ENCODE results near the gene ANKMY1.
"Not testable (repeated sequence)": the region's sequence is repeated elsewhere in the genome, so short reads cannot be mapped to it uniquely, and the experiment has no call there.

ANKMY1 gene

GRCh38 chr2:240551811-240552210 lies 6.0 kb downstream of the ANKMY1 start:
- Histone ChIP-seq H4K20me1 (ENCODE audit: insufficient read depth, low read length) (0 out of 2 replicates have a peak, but pooled peaks cover 5% of the 10 kb centered on the region), H3K36me3 (replicated peaks; ENCODE audit: low read depth, low read length) (peaks cover 37% of the 10 kb centered on the region)

GRCh38 chr2:240551288-240551687 lies 6.5 kb downstream of the ANKMY1 start:
- TF ChIP-seq EZH2phosphoT487 (IDR thresholded peaks at IDR 0.05; ENCODE audit: low read depth) (no peak), CTCF (IDR thresholded peaks at IDR 0.05; ENCODE audit: low read depth, low read length) (no peak)
- Histone ChIP-seq H2AFZ (ENCODE audit: low read depth, low read length) (no peak overlapping the region), H3K36me3 (replicated peaks; ENCODE audit: low read depth, low read length) (peaks cover 37% of the 10 kb centered on the region), H4K20me1 (ENCODE audit: insufficient read depth, low read length) (0 out of 2 replicates have a peak, but pooled peaks cover under 1% of the 10 kb centered on the region), H3K4me2 (ENCODE audit: low read length) (no peak overlapping the region), H3K4me3 (ENCODE audit: low read length) (no peak overlapping the region), H3K9me3 (ENCODE audit: insufficient read depth, low read length) (no peaks in the 10 kb centered on the region), H3K27ac (ENCODE audit: low read length) (no peak overlapping the region), H3K4me1 (ENCODE audit: low read length) (no peaks in the 10 kb centered on the region), H3K27me3 (ENCODE audit: low read depth, low read length) (no peaks in the 10 kb centered on the region), H3K79me2 (ENCODE audit: low read length) (peaks cover 16% of the 10 kb centered on the region; the same call in 1 of the 2 replicates), H3K9ac (ENCODE audit: low read length) (no peak overlapping the region)

More at GRCh38 chr2:240551811-240552210, 6.0 kb downstream of the ANKMY1 start:
- no peaks in the 10 kb centered on the region for H3K27me3 ChIP-seq (ENCODE audit: low read depth, low read length)
- H2AFZ ChIP-seq (ENCODE audit: low read depth, low read length), result no peak overlapping the region
- peaks cover 21% of the 10 kb centered on the region for H3K79me2 ChIP-seq (ENCODE audit: low read length)
- H3K9ac ChIP-seq (ENCODE audit: low read length), result no peak overlapping the region
- H3K4me3 ChIP-seq (ENCODE audit: low read length), result no peak overlapping the region
- H3K9me3 ChIP-seq (ENCODE audit: insufficient read depth, low read length), result no peaks in the 10 kb centered on the region
- no peak overlapping the region for H3K27ac ChIP-seq (ENCODE audit: low read length)
- H3K4me1 ChIP-seq (ENCODE audit: low read length), result no peaks in the 10 kb centered on the region
- TF ChIP-seq CTCF (IDR thresholded peaks at IDR 0.05; ENCODE audit: low read depth, low read length) (no peak), EZH2phosphoT487 (IDR thresholded peaks at IDR 0.05; ENCODE audit: low read depth) (no peak)
- no peak overlapping the region for H3K4me2 ChIP-seq (ENCODE audit: low read length)

GRCh38 chr2:240539906-240540305 lies 17.9 kb downstream of the ANKMY1 start:
- Histone ChIP-seq H3K9me3 (ENCODE audit: insufficient read depth, low read length) (no peaks in the 10 kb centered on the region), H3K27me3 (ENCODE audit: low read depth, low read length) (no peaks in the 10 kb centered on the region), H3K4me1 (ENCODE audit: low read length) (no peaks in the 10 kb centered on the region), H3K4me2 (ENCODE audit: low read length) (no peak overlapping the region), H3K36me3 (replicated peaks; ENCODE audit: low read depth, low read length) (peaks cover 19% of the 10 kb centered on the region), H3K9ac (ENCODE audit: low read length) (no peak overlapping the region), H3K79me2 (ENCODE audit: low read length) (no peaks in the 10 kb centered on the region), H2AFZ (ENCODE audit: low read depth, low read length) (no peak overlapping the region), H4K20me1 (ENCODE audit: insufficient read depth, low read length) (no peaks in the 10 kb centered on the region), H3K4me3 (ENCODE audit: low read length) (no peak overlapping the region), H3K27ac (ENCODE audit: low read length) (no peak overlapping the region)
- TF ChIP-seq EZH2phosphoT487 (IDR thresholded peaks at IDR 0.05; ENCODE audit: low read depth) (no peak), CTCF (IDR thresholded peaks at IDR 0.05; ENCODE audit: low read depth, low read length) (no peak)

- H2AFZ ChIP-seq (ENCODE audit: low read depth, low read length); H4K20me1 ChIP-seq (ENCODE audit: insufficient read depth, low read length); H3K9ac ChIP-seq (ENCODE audit: low read length); H3K4me1 ChIP-seq (ENCODE audit: low read length); H3K9me3 ChIP-seq (ENCODE audit: insufficient read depth, low read length); H3K79me2 ChIP-seq (ENCODE audit: low read length); H3K27ac ChIP-seq (ENCODE audit: low read length); H3K4me2 ChIP-seq (ENCODE audit: low read length); H3K27me3 ChIP-seq (ENCODE audit: low read depth, low read length); H3K4me3 ChIP-seq (ENCODE audit: low read length): not testable (repeated sequence)
- peaks cover 21% of the 10 kb centered on the region for H3K36me3 ChIP-seq (replicated peaks; ENCODE audit: low read depth, low read length)
Measured at GRCh38 chr2:240539101-240539500, 18.7 kb downstream of the ANKMY1 start.

Data from OCI-LY3 (cell line).